DMS53 (cell line): ENCODE measurements around the gene GFOD1.
"Not testable (repeated sequence)": the region's sequence is repeated elsewhere in the genome, so short reads cannot be mapped to it uniquely, and the experiment has no call there.

Experiments
- DNase-seq: peaks from one replicate; lab custom pipeline; 2025; lab: John Stamatoyannopoulos, UW

The GFOD1 gene

DNA sequence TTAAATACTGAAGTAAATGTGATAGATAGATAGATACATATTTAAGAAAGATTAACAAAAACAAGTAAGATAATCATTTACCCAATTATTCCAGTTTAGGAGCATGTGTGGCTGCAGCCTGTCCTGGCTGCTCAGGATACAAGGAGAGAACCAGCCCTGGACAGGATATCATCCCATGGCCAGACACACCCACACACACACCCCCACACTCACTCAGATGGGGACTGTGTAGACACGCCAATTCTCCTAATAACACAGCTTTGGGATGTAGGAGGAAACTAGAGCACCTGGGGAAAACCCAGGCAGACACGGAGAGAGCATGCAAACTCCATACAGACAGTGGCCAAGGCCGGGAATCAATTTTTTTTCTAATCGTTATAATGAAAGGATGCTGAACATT, 45.6 kb downstream of the GFOD1 start:
- no peak for DNase-seq

DNA sequence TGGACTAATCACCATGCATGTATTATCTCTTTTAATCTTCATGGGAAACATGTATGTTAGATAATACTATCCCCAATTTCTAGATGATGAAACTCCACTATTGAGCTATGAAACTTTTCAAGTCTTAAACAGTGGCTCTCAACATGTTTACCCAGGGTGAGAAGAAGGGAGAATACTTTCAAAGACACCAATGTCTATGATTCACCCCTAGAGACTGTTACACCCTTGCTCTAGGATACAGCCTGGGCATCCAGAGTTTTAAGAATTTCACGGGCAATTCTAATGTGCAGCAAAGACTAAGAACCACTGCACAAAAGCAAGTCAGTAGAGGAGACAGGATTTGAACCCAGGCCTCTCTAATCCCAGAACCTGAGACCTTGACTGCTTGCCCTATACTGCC, 47.8 kb downstream of the GFOD1 start:
- no peak for DNase-seq

DNA sequence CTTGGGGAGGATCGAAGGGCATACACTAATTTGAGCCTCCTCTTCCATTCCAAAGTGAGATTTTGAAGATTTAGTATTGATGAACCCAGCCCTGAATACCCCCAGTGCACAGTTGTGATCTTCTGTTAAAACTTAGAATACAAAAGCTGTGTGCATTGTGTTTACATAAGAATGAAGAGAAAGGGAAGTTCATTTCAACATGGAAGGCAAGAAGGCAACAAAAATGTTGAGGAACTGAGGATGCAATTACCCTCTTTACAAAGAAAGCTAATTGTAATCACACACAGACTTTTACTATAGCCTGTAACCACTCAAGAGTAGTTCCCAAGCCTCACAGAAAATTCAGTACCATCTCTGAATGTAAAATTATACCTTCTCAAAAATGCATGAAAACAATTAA, 49.3 kb downstream of the GFOD1 start:
- no peak for DNase-seq

DNA sequence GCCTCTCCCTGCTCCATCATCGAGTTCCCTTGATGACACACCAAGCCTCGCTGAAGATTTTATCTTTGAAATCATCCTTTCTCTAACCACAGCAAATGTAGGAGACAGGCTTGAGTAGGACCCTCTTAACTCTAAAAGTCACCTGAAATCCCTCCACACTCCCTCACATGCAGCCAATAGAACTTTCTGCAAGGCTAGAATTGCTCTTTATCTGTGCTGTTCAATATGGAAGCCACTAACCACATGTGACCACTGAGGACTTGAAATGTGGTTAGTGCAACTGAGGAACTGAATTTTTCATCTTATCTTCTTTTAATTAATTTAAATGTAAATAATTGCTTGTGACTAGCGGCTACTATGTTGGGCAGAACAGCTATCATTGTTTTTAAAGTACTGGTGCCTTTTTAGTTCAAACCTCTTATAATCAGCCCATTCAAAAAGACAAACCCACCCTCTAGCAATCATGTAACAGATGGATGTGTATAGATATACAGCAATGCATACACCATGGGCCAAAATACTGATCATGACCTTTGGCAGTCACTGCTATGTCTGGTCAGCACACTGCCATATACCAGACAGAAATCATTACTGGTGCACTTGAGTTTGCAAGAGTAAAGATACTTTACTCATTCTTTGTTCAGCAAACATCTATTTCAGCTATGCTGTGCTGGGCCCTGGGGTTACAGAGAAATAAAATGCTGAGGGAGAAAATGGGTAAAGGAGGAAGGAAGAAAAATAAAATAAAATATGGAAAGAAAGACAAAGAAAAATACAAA, 50.0 kb downstream of the GFOD1 start:
- DNase-seq: no peak

DNA sequence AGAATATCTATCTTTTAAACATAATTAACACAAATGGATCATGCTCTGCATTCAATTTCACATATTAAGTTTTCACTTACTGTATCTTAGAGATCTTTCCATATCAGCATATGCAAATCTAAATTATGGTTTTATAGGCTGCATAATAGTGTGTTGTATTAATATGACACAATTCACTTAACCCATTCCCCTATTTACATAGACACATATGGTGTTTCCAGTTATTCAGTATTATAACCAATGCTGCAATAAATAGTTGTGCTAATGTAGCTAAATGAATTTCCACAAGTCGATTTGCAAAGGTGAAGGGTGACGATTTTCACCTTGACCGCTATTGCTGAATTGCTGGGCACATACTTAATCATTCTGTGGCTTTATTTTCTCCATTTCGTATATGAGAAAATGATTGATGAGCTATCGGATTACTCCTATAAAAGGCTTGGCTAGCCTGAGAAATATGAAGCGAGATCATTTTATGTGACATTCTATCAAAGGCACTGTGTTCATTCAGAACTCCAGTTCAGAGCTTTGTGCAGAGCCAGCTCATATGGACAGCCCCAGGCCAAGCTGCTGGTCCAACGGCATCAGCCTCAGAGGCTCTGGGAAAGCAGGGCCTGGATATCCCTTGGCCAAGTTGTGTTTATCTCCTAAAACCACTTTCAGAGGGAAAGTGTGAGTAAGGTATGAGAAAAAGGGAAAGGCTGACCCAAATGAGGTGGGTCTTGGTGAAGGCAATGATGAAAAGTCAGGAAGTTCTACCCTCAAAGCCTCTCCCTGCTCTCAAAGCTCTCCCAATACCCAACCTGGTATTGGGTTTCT, 50.8 kb downstream of the GFOD1 start:
- DNase-seq: no peak

DNA sequence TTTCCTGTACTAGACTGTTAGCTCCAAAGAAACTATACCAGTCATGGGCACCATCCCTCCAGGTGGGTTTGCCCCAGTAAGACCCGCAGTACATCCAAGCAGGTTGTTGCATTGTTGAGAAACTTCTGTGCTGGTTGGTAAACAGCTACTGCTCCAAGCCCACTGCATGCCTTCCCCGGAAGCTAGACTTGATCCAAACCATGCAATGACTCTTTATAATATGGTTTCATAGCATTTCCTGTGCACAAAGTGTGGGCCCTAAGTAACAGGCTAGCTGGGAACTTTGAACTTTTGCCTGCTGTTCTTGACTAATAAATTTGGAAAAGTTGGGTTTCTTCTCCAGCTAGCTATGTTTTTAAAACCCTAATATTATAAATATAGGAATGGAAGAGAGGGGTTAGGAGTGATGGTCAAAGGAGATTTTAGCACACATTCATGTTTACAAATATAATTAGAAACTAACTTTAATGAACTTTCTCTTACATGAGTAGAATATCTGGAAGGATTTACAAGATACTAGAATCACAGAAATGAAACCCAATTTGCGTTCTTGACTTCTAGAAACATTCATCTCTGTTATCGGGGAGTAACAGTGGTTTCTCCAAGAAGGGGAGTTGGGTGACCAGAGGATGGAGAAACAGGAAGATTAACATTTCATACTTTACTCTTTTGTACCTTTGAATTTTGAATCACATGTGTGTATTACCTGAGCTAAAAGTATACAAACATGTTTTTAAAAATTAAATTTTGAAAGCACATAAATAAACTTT, 51.7 kb downstream of the GFOD1 start:
- DNase-seq: no peak

DNA sequence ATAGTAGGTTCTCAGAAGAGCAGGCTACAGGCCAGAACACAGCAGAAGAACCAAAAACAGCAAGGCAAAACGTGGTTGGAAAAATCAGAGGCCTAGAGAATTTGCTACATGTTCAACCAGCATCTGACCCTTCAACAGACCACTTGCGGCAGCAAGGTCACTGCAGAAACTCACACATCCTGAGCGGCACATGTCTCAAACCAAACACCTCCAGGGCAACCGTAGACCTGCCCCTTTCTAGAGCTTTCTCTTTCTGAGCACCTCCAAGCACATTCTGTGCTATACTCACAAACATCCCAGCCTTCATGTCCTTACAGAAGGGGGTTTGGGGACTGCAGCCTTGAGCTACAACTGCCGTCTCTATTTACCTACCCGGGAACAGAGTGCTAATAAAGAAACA, 52.6 kb downstream of the GFOD1 start:
- DNase-seq: no peak

DNA sequence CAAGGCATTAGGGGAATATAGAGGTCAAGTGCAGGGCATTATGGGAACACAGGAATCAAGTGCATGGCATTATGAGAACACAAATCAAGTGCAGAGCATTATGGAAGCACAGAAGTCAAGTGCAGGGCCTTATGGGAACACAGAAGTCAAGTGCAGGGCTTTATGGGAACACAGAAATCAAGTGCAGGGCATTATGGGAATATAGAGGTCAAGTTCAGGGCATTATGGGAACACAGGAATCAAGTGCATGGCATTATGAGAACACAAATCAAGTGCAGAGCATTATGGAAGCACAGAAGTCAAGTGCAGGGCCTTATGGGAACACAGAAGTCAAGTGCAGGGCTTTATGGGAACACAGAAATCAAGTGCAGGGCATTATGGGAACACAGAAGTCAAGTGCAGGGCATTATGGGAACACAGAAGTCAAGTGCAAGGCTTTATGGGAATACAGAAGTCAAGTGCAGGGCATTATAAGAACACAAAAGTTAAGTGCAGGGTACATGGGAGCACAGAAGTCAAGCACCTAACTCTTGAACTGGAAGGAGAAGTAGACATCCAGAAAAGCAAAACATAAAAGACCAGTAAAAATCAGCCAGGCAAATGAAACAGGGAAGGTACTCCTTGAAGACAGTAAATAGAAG, 53.1 kb downstream of the GFOD1 start:
- DNase-seq: not testable (repeated sequence)

DNA sequence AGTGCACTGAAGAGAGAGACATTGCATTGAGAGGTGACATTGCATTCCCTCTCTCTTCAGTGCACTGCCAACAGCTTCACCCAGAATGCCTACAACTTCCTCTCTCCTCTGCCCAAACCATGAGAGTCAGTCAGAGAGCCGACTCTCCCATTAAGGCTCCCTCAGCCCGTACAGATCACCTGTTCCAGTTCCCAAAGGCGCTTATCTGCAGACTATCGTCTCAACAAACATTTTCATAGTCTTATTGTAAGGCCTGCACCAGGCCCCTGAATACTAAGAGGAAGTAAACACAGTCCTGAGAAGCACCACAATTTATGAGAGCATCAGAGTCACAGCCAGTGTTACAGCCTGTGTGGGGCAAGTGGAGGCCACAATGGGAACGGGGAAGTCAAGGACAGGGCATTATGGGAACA, 53.7 kb downstream of the GFOD1 start:
- no peak for DNase-seq

DNA sequence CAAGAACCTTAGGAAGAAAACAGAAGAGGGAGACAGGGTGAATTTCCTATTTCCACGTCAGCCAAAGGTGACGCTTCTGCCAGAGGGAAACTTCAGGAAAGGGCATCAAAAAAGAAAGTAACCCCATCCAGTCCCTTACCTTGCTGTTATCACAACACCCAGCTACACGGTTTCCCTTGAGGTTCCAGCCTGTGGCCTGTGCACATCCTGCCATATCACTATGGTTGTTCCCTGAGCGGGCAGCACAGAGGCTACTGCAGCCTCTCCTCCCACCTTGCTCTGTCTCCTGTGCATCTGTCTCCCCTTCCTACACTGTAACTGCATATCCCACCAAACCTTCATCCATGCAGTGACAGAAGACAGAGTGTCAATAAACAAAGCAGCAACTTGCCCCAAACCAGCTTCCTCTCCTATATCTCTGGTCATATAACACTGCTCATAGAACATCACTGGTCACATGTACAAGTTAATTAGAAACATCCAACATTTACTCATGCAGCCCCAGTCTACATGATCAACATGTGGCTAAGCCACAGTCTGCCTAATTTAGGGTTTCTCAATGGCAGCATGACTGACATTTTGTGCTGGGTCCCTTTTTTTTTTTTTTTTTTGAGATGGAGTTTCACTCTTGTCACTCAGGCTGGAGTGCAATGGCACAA, 54.7 kb downstream of the GFOD1 start:
- DNase-seq: no peak

DNA sequence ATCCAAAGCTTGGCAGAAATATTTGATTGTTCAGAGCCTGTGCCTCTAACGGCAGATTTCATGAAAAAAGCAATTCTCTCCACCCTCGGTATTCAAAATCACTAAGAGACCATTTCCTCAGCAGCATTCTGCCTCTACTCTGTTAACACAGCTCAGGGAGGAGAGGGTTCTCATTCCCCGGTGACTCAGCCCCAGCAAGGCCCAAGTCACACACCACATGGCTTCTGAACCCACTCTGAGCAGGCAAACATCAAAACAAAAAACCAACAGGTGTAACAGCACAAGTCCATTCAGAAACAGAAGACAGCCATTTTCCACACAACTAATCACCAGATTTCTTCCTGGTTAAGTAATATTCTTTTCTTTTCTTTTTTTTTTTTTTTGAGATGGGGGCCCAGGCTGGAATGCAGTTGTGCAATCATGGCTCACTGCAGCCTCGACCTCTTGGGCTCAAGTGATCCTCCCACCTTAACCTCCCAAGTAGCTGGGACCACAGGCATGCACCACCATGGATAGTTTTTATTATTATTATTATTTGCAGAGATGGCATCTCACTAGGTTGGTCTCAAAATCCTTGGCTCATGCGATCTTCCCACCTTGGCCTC, 55.4 kb downstream of the GFOD1 start:
- DNase-seq: peak; percentile 45

DNA sequence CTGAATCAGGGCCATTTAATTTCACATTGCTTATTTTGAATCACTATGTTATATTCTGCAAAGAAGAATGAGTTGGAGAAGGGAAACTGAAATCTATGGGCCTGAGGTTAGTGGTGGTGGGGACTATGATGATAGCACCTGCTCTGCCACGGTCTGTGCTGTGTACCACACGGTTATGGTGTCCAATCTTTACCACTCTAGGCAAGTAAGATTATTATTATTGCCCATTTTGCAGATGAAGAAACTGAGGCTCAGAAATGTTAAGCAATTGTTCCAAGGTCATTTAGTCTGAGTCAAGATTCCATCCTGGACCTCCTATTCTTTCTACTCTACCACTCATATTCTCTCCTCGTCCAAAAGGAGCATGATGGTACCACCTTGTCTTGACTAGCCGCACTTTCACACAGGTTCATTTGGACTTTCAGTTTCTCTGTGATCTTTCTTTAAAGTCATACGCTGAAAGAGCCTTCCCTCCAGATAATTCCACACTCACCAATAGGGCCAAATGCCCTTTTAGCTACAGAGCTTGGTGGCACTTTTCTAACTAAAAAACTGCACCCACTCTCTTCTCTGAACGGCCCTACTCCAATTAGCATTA, 56.2 kb downstream of the GFOD1 start:
- DNase-seq: no peak

DNA sequence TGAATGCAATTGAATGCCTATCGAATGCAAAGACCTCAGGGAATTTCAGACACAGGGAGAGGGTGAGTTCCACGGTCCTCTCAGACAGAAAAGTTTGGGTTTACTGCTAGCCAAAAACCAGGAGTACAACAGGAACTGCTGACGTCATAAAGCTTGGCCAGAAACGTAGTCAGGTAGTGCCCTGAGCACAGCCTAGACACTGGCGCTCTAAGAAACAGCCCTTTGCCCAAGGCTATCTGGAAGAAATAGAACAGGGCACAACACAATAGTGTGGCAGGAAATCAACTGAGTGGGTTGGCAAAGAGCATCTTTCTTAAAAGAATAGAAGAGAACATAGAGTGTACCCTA, 58.0 kb downstream of the GFOD1 start:
- no peak for DNase-seq

DNA sequence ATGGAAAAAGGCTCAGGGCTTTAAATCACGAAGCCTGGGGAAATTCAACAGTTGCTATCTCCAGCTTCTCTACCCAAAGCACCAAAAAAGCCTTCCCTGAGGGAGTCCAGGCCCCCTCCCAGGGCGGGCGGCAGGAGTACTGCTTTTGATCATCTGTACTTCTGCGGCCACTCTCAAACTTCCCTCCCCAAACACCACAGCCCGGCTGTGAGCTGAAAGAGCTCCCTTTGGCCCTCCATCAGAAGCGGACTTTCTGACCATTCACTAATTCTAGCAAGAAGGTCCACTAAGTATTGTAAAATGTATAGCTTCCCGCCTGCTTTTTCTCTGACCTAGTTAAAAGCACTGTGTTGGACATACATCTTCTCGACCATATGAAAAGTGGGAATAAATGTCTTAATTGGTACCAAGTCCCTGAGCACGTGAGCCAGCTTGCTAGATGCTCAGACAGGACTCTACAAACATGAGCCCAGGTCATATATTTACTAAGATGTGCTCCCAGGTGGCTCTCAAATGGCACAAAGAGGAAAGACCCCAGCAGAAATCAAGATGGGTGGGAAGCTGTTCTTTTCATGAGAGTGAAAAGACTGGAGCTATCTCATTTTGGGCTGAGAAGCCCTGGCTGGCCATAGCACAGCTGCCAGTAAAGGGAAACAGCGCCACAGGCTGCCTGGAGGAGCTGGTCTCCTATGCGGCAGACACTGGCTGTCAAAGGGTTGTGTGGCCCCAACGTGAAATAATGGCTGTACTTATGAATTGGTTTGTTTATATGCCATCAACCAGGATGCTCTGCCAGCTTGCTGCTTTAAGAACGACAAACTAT, 58.6 kb downstream of the GFOD1 start:
- DNase-seq: no peak

DNA sequence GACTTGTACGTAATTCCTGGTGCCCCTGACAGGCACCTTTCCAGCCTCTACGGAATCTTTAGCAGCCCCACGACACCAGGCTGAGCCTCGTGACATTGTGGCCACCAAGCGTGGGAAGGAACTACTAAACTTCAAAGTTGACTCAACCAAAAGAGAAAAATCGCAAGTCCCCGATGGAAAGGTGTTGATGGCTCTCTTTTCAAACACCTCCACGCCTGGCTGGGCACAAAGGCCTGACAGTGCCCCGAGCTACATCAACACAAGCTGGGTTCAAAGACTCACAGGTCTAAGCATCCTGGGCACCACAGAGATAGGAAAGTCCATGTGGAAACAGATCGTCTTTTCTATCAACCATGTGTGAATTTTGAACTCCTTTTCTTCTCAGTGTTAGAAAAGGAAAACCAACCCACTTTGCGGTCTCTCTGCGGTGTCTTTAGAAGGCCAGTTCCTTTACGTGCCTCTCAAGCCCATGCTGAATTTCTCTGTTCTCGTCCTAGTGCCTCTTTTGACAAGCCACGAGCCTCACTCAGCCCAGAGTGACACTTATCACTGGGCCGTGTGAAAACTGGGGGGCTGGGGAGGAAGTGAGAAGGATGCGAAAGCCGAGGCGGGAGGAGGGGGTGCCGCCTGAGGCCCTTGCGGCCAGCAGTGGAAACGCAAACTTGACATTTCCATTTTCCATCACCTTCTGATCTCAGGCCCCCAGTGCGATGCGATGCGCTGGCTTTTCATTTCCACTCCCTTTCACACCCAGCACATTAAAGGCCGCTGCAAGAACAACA, 59.4 kb downstream of the GFOD1 start:
- no peak for DNase-seq

DNA sequence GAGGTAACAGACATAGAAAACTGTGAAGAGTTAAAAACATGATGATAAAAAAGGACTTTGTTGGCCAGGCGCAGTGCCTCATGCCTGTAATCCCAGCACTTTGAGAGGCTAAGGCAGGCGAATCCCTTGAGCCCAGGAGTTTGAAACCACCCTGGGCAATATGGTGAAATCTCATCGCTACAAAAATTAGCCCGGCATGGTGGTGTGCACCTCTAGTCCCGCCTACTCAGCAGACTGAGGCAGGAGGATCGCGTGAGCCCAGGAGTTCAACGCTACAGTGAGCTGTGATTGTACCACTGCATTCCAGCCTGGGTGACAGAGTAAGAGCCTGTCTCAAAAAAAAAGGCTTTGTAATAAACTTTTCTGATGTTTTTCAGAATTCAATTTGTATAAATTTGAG, 60.1 kb downstream of the GFOD1 start:
- DNase-seq: no peak

DNA sequence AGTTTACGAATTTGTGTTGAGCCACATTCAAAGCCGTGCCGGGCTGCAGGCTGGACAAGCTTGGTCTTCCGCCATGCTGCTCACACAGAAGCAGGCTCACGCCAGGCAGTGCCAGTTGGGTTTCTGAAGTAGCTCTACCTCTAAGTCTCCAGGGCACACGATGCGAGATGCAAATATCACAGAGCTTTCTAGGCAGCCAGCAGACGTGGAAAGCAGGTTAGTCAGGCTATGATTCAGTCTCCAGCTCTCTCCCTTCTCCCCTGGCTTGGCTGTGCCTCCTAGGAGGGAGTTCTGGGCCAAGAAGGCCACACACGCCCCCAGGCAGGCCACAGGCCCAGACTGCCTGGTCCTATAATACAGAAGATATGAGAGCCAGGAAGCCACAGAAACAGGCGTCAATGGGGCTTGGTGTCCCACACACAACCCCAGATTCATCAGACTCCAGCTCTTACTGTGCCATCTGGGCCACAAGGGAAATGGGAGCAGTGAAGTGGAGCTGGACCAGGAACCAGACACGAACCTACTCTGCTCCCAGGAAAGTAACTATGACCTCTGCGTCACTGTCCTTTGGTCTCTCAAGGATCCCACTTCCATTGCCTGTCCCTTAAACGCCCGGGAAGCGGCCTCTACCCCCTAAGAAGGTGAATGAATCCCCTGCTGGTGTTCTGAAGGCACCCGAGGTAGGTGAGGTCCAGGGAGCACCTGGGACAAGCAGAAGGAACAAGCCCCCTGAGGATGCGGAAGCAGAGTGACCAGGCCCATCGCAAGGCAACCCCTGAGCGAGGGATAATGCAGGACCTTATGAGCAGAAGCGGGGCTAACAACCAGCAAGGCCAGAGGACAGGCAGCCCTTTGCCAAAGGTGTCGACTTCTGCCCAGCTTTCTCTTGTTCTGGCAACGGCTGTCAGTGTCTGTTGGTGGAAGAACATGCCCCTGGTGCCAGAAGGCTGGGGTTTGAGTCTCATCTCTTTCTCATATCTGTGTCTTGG, 61.2 kb downstream of the GFOD1 start:
- no peak for DNase-seq

DNA sequence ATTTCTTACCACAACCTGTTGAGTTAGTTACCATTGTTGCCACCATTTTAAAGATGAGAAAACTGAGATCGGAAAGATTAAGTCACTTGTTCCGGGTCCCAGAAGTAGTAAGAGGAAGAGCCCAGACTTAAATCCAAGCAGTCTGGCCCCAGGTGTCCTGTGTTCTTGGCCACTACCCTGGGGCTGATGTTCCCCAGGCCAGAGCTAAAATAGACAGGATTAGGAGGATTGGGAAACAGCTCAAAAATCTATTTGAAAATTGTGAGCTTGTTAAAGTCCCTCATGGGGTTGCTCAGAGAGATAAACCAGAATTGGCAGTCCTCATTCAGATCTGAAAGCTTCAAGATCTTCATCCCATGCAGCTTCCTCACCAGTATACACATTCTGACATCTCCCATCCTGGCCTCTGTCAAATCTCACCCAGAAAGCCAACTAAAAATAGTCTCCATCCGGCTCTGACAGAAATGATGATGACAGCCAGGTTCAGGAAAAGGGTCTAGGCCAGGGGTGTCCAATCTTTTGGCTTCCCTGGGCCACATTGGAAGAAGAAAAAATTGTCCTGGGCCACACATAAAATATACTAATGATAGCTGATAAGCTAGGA, 62.0 kb downstream of the GFOD1 start:
- no peak for DNase-seq
